ENCODE results near the gene SLC10A2.

Gene SLC10A2

DNA sequence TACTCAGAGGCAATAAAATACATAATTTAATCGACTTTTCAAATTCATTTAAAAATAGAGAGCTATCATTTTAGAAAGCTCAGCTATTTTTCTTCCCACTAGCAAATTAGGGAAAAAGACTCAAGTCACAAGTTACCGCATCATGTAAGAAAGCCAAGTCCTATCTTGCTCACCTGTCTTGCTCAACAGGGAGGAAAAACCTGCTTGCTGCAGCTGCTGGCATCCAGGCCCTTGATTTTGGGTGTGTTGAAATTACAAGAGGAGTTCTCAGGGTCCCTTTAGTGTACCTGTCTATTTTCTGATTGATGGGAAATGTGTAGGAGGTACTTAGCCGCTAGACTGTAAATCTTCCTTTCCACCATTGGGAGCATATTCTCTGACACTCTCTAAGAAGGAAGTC, 22.2 kb downstream of the SLC10A2 start:
- DNase-seq: no peak

DNA sequence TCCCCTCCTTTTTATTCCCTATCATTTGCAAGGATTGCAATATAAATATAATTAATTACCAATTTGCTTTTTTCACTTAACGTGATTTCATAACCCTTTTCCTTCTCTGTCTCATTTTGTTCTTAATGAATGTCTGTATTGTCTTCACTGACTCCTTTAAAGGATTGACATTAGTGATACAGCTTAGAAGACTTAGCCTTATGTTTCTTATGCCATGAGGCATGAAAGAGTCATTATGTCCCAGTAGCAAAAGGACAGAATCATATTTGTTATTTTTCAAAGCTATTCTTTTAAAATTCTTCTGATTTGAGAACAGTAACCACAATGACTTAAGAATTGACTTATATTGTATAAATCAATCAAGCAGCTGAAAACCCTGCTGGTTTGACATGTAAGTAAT, 26.2 kb downstream of the SLC10A2 start:
- no peak for DNase-seq

DNA sequence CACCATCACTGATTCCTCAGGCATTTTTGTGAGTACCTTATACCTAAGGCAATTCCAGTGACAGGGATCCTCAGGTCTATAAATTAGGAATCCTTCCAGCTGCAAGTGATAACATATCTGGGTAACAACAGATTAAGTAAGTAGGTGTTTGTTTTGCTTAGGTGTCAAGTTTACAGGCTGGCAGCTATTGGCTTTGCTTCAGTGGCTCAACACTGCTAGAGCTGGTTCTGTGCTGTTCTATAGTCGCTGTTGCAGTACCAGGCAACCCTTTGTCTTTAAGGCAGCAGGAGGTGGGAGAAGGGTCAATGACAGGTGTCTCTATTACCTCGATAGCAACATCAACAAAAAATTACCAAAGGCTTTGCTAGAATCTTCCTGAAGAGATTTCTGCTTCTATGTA, 27.0 kb downstream of the SLC10A2 start:
- no peak for DNase-seq

DNA sequence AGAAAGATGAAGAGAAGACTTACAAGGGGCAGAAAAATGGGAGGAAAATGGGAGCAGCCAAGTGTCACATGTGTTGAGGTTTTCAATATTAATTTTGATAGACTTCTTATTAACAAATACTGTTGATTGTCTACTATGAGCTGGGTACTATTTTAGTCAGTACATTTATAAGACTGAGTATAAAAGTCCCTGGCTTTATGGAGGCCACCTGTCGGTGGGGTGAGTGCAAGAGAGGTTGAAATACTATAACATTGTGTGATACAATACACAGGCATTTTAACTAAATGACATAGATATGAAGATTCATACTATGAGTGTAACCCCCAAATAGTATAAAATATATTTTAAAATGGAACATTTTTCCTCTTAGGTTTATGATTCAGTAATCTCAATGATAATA, 29.9 kb downstream of the SLC10A2 start:
- DNase-seq: no peak

DNA sequence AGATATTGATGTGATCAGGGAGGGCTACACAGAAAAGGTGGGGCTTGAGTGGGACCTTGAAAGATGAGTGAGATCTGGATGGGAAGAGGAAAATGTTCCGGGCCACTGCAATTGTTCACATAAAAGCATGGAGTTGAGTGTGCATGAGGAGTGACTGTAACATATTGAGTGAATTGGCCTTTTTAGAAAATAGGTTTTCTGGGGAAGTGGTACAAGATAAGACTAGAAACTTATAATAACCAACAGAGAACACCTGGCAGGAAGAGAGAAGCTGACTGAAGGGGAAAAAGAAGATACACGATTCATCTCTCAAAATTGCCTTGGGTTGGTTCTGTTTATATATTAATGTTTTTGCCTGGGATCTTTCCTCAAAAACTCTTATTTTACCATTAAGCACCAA, 32.2 kb downstream of the SLC10A2 start:
- DNase-seq: no peak

DNA sequence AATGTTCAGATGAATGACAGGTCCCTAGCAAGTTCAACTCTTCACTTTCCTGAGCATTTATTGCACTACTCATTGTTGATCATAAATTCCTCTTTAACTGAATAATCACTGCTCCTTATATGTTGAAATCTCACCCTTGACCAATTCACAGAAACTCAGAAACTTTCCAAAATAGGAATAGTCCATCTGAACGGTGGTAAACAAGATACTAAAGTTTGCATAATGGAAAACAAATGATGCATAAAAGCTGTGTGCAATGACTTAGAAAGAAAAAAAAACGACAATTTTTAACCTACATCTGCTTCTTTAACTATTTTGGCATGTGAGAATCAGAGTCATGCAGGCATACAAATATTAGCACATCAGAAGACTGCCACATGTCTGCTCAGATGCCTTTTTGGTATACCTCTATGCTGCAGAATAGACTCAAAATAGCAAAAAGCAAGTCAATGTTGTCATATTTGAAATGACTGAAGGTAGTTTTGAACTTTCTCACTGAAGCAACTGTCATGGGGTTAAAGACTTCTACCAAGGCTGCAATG, 34.8 kb downstream of the SLC10A2 start:
- DNase-seq: no peak

DNA sequence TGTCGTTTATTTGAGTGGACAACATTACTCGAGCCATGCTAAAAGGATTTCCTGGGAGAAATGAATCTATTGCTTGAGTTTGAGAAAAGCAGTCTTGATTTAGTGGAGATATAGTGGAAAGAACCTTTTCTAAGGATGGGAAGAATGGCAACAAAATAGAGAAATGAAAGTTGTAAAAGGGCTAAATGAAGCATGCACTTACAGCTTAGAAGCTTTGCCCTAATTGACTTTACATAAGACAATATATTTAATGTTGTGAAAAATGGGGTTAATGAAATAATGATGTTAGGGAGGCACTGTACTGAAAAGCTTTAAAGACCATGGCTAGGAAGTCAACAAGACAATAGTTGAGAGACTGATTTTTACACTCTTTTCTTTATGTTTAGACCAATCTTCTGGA, 35.4 kb downstream of the SLC10A2 start:
- DNase-seq: no peak

DNA sequence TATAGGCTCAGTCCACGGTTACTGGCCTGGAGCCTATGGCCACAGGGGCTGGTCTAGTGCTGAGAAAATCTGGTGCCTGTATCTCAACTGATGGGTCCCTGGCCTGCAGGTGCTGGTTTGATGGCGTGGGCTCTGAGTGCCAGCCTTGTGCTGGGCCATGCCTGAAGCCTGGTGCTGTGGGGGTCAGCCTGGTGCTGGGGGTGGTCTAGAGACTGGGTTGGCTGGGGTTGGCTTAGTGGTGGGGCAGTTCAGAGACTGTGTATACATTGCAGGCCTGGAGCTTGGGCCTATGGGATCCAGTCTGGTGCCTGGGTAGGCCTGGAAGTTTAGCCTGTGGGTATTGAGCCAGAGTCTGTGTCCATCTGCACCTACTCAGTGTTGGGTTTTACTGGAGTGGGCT, 36.4 kb downstream of the SLC10A2 start:
- no peak for DNase-seq

DNA sequence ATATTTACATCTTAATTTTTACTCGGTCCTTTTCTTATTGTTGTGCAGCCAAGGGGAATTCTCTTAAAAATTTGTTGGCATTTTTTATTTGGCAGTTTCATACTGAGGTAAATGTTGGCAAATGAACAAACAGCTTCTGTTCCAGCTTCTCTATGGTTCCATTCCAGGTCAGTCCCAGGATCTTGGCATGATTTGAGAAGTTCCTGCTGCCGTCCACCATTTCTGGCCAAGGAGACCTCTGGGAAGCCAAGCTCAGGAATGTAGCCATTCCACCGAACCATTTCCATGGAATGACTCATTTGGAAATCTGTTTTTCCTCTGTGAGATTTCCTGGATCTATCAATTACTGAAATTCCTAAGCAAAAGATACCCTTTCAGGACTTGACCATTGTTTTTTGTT, 43.9 kb downstream of the SLC10A2 start:
- DNase-seq: no peak

DNA sequence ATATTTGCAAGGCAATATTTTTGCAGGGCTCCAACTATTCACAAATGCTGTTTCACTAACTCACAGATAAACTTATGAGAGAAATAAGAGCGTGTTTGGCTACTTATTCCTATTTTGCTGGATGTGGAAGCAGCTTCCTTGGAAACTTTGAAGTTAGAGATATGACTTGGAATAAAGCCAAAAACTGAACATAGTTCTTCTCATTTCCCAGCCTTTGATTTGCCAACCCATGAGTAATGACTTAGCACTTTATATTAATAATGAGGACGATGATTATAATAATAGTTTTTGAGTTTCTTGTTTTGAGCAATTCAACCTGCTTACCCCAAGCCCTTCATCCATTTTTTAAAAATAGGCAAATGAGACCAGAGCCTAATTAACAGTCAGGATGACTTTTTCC, 47.7 kb downstream of the SLC10A2 start:
- no peak for DNase-seq

DNA sequence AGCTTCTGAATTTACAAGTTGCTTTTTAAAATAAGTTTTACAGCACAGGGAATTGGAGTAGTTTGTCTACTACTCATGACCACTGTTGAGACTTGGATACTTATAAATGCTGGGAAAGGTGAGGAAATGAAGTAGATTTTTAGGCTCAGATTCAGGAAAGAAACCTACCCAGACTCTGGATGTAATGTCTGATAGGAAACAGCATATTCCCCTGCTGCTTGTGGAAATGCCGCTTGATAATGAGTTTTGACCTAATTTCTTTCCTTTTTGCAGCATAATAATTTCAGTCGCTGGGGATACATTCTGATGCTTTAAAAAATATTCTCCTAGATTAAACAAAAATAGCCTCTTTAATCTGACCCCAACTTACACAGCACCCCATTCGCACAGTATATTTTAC, 53.6 kb downstream of the SLC10A2 start:
- DNase-seq: no peak

DNA sequence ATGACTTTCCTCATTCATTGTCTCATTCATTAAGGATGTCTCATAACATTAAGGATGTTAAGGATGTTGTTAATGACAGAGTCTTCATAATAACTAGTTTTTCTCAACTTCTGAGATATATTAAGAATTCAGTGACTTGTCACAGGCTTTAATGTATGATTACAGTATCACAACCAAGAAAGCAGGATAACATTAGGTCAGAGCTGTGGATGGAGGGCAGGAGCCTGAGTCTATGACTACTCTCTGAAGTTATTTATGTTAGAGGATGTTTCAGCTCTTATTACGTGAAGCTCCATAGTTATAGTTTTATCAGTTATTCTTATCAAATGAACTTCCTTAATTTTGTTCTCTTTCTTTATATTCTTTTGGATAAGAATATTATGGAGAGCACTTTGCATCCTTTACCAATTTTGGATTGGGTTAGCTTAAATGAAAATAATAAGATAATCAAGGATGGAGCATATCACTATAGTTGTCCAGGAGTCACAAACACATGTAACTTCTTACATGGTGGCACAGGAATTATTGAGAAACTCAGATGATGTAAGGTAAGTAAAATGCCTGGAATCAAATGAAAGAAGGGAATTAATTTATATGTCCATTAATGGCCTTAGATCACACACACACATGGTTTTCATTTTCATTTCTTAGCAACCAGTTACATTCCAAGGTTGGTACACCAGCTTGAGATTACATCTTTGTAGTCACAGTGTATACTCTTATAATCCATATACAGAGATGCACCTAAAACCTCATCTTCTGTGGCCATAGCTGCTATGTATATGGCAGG, 57.0 kb downstream of the SLC10A2 start:
- no peak for DNase-seq

DNA sequence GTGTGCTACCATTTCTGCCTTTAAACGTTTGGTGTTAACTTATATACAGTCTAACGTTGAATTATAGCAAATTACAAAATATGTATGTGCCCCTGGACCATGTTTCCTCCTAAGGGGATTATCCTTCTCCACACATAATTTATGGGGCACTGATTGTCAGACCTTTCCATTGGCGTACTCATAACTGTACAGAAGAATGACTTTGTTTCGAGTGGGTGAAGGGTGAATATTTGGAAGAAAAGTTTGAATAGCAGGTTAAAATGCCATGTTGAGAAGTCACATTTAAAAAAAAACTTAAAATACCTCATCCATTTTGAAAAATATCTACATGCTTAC, 58.8 kb downstream of the SLC10A2 start:
- no peak for DNase-seq

DNA sequence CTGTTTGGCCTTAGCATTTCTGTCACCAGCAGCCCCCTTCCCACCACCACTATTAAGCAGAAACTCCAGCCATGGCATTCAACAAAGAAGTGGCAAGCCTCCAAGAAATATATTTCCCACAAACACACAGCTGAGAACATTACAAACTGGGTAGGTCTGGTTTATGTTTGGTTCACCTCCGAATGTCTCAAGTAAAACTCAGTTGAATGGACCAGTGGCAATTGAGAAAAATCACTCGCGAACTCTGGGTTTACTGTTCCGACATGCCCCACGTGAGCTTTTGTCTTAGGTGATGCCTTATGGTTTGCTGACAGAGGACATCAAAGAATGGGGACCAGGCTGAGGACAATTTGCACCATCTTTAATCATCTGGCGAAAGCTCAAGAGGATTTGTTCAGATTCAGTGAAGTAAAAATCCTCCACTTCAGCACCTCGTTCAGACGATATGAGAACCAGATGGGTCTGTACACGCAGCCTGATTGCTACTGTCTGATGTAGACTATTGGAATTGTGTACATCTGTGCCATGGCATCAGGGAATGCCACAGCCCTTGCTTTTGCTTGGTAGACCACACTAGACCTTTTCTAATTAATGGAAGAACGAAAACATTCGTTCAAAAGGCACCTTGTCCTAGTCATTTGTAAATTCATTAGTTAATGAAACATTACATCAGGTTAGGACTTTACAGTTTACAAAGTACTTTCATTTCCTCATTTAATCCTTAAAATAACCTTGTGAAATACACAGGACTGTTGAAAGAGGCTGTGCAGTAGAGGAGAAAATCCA, 59.4 kb downstream of the SLC10A2 start:
- no peak for DNase-seq

DNA sequence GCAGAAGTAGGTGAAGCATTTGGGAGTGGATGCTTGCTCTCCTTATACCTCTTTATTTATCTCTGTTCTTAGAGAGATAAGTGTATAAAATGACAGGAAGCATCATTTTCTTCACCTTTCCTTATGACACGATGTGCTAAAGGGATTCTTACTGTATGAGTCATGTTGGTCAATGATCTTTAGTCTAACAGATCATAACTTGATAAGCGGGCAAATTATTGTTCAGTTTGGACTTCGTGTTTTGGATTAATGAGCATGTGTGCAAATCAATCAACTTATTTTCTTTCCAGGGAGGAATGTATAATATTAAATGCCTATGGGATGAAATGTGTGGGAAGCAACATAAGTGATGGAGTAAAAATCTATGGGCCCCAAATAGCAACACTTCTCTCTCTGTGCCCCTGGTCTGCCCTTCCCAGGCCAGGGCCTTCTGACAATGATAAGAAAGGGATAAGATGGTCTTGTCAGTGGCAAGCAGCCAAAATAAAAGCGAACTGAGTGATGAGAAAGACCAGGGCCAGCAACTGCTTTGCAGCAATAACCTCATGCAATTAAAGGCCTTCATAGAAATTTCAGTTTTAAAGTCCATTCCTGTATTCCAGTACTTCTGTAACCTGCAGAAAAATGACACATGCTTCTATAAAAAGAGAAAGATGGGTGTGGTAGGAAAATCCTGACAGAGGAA, 61.4 kb downstream of the SLC10A2 start:
- no peak for DNase-seq

DNA sequence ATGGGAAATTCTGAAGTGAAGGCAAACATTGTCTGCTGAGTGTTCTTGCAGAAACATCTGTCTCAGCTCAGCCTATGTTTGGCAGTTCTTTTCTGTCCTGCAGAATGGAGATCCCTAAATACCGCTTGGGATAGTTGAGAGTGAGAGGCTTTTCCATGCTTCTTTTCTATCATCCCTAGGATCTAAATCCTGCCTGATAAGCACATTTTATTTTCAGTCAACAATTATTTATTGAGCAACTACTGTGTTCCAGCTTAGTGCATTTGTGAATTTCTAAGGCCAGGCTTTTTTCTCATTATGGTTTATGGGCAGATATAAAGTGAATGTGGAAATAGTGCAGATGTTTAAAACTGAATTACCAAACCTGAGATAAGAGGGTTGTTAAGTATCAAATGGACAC, 62.6 kb downstream of the SLC10A2 start:
- DNase-seq: no peak

DNA sequence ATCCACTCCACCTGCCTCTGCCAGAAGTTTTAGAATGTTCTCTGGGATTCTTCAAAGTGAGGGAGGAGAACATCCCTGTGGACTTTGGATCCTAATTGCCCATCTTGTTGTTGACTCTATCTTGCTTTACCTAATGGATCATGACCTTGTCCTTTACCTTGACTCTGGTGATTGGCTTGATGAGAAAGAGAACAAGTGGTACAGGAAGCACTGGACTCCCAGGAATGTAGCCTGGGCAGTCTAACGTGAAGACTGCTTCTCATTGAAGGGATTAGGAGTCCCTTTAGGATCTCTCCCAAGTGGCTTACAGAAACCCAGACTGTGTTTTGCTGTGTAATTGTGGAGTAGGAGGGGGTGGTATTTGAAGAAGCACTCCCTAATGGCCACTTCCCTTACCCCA, 63.9 kb downstream of the SLC10A2 start:
- no peak for DNase-seq

DNA sequence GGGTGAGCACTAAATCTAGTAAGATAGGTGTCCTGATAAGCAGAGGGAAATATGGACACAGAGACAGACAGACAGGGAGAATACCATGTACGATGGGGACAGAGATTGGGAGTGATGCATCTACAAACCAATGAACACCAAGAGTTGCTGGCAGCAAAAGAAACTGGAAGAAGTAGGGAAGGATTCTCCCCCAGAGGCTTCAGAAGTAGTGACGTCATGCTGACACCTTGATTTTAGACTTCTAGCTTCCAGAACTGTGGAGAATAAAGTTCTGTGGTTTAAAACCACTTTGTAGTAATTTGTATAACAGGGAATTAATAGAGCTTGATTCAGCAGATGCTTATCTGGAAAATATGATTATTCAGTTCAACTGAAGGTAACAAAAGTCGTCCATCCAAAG, 66.1 kb downstream of the SLC10A2 start:
- no peak for DNase-seq

DNA sequence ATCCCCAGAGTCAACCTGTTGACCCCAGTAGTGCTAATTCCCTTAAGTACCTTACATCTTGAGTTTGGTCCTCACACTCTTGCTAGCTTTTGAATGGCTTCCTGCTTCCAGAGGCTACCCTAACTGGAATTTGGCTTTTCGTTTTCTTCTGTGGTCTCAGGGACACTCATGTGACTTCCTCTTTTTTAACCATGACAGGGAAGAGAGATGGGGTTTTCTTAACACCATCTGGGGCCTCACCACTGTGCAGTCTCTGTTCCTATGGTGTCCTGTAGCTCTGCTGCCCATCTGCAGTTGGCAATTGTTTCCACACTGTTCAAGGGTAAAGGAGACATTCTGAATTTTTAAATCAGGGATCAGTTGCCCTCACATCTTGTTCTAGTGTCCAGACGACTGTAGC, 66.7 kb downstream of the SLC10A2 start:
- no peak for DNase-seq

All from NCI-H510A (cell line).